Middle frontal gyrus (tissue), 1 donor: ENCODE data around the gene RAB14.
"Not testable (repeated sequence)": the region's sequence is repeated elsewhere in the genome, so short reads cannot be mapped to it uniquely, and the experiment has no call there.

Source experiments
- DNase-seq: peaks from one replicate; pipeline ENCODE4 v3.0.0-alpha.2; 2015; ENCODE audit warnings: low spot score; ENCODE audit errors: extremely low spot score

Gene RAB14

GRCh38 chr9:121192959-121193640, 8.6 kb downstream of the RAB14 start:
- DNase-seq = no peak

GRCh38 chr9:121192518-121192917, 9.2 kb downstream of the RAB14 start:
- no peak for DNase-seq

GRCh38 chr9:121191235-121191634, 10.4 kb downstream of the RAB14 start:
- no peak for DNase-seq

- DNase-seq = no peak
Measured at GRCh38 chr9:121189660-121190059, 12.0 kb downstream of the RAB14 start.

GRCh38 chr9:121189006-121189405, 12.7 kb downstream of the RAB14 start:
- no peak for DNase-seq

- no peak for DNase-seq
Measured at GRCh38 chr9:121187636-121188305, 13.9 kb downstream of the RAB14 start.

GRCh38 chr9:121185774-121186403, 15.8 kb downstream of the RAB14 start:
- no peak for DNase-seq

GRCh38 chr9:121185178-121185745, 16.4 kb downstream of the RAB14 start:
- DNase-seq = no peak

- DNase-seq = no peak
Measured at GRCh38 chr9:121184463-121184862, 17.2 kb downstream of the RAB14 start.

- DNase-seq = no peak
Measured at GRCh38 chr9:121183666-121184423, 17.8 kb downstream of the RAB14 start.

- no peak for DNase-seq
Measured at GRCh38 chr9:121182989-121183388, 18.7 kb downstream of the RAB14 start.

- no peak for DNase-seq
Measured at GRCh38 chr9:121182101-121182836, 19.4 kb downstream of the RAB14 start.

GRCh38 chr9:121179930-121180681, 21.6 kb downstream of the RAB14 start:
- no peak for DNase-seq

GRCh38 chr9:121179373-121179721, 22.3 kb downstream of the RAB14 start:
- not testable (repeated sequence) for DNase-seq

GRCh38 chr9:121178676-121179372, 22.8 kb downstream of the RAB14 start:
- no peak for DNase-seq

- DNase-seq = no peak
Measured at GRCh38 chr9:121173501-121173900, 28.2 kb downstream of the RAB14 start.

GRCh38 chr9:121172726-121173487, 28.8 kb downstream of the RAB14 start:
- DNase-seq = no peak

- no peak for DNase-seq
Measured at GRCh38 chr9:121171236-121171635, 30.4 kb downstream of the RAB14 start.

- no peak for DNase-seq
Measured at GRCh38 chr9:121169094-121169601, 32.5 kb downstream of the RAB14 start.
